Esophagus muscularis mucosa (tissue), 4 donors: ENCODE measurements around the gene TNFAIP6. TPM values are rescaled to one million over a fixed set of nuclear protein-coding genes. Genes with fewer than 3 reads are reported as not detected.

Source experiments
- DNase-seq: peaks from one replicate; pipeline ENCODE4 v3.0.0-alpha.2; 2017; ENCODE audit errors: extremely low spot score
- H3K27ac ChIP-seq, 4 donors: fragments of 200-600 bp; sonication (generic); replicated peaks in 1 of 4; 1 replicate in 3 of 4; 2 replicates in 1 of 4; pipeline ENCODE4 v1.5.1; 2016 to 2019; ENCODE audit warnings: mild to moderate bottlenecking in 1 of 4
- H3K27me3 ChIP-seq, 4 donors: fragments of 200-600 bp; sonication (generic); one replicate each; pipeline versions ENCODE4 v1.5.1 to v1.6.0; 2016 to 2019
- H3K36me3 ChIP-seq, 4 donors: fragments of 200-600 bp; sonication (generic); one replicate each; pipeline ENCODE4 v1.5.1; 2016 to 2019
- H3K4me1 ChIP-seq, 4 donors: fragments of 200-600 bp; sonication (generic); one replicate each; pipeline ENCODE4 v1.5.1; 2016 to 2019
- H3K4me3 ChIP-seq, 4 donors: fragments of 200-600 bp; sonication (generic); 1 replicate in 2 of 4; 2 replicates in 2 of 4; pipeline ENCODE4 v1.5.1; 2016 to 2019; ENCODE audit warnings: mild to moderate bottlenecking in 4 of 4, moderate library complexity in 1 of 4
- H3K9me3 ChIP-seq, 4 donors: fragments of 200-600 bp; sonication (generic); 1 replicate in 3 of 4; 2 replicates in 1 of 4; pipeline ENCODE4 v1.5.1; 2016 to 2019
- EP300 ChIP-seq: sonication (generic); formaldehyde crosslinking; IDR thresholded peaks from one replicate; pipeline ENCODE4 v1.6.1; 2017; ENCODE audit warnings: antibody characterized with exemption
- POLR2A ChIP-seq: fragments of 450-650 bp; IDR thresholded peaks from one replicate; pipeline ENCODE4 v1.6.1; 2017; ENCODE audit warnings: antibody characterized with exemption, moderate library complexity, mild to moderate bottlenecking, low read depth
- POLR2AphosphoS5 ChIP-seq, 2 donors: sonication (generic); formaldehyde crosslinking; IDR thresholded peaks; one replicate each; pipeline ENCODE4 v1.6.1; 2017; ENCODE audit warnings: antibody characterized with exemption in 2 of 2
- WGBS: methylation state at CpG from one replicate; pipeline ENCODE4 v1.1.5; 2018; 5-methylcytosine and 5-hydroxymethylcytosine counted together
- intact Hi-C: fragments of 100-400 bp; cut with DNase I; formaldehyde crosslinking; loops from one replicate; pipeline ENCODE4 v1.15.1; 2023
- total RNA-seq, 4 donors: library from RNA; depleted of rRNA; stranded (reverse); fragments of >200 nt; gene quantifications; one replicate each; pipeline versions ENCODE4 v1.1.0 to v1.2.1, GENCODE V29; 2016
- TF ChIP-seq, protein P1 (sequence below), 3 experiments: fragments of 200-600 bp in 2 of 3; fragments of 450-650 bp in 1 of 3; sonication (generic) in 2 of 3; IDR thresholded peaks; one replicate each; pipeline ENCODE4 v1.5.1; 2017 to 2019; ENCODE audit warnings: antibody characterized with exemption in 3 of 3, mild to moderate bottlenecking in 2 of 3, moderate library complexity in 1 of 3

Gene TNFAIP6
- total RNA-seq, 4 donors from 2014 or later: 3.5 to 13.3 (median 5.8) TPM

DNA sequence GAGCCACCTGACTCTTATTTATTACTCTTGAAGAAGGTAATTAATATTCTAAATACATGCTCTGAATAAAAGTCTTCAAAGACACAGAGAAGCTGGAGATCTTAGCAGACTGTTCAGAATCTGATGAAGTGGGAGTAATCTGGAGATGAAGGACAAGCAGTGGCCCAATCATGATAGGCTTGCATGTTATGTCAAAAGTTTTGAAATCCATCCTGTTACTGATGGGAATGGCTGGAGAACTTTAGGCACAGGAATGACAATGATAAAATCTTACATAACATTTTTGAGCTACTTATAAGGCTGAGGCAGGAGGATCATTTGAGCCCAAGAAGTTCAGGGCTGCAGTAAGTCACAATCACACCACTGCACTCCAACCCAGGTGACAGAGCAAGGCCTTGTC lies 49.9 kb downstream of the TNFAIP6 start:
- no peak for DNase-seq
- H3K4me1 ChIP-seq: peaks cover 13 to 20% (median 14%) of the 10 kb centered on the region in 4 donors
- H3K36me3 ChIP-seq: peaks cover under 1 to 5% (median 1%) of the 10 kb centered on the region in 4 donors
- TF ChIP-seq POLR2A: no peak
- TF ChIP-seq, protein P1, sequence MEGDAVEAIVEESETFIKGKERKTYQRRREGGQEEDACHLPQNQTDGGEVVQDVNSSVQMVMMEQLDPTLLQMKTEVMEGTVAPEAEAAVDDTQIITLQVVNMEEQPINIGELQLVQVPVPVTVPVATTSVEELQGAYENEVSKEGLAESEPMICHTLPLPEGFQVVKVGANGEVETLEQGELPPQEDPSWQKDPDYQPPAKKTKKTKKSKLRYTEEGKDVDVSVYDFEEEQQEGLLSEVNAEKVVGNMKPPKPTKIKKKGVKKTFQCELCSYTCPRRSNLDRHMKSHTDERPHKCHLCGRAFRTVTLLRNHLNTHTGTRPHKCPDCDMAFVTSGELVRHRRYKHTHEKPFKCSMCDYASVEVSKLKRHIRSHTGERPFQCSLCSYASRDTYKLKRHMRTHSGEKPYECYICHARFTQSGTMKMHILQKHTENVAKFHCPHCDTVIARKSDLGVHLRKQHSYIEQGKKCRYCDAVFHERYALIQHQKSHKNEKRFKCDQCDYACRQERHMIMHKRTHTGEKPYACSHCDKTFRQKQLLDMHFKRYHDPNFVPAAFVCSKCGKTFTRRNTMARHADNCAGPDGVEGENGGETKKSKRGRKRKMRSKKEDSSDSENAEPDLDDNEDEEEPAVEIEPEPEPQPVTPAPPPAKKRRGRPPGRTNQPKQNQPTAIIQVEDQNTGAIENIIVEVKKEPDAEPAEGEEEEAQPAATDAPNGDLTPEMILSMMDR (IDR thresholded peaks at IDR 0.05): no peak
- no peak for TF ChIP-seq POLR2AphosphoS5 (IDR thresholded peaks at IDR 0.05)
- no peak for TF ChIP-seq EP300
- H3K9me3 ChIP-seq: no peaks in the 10 kb centered on the region
- no peak overlapping the region for H3K4me3 ChIP-seq
- H3K27me3 ChIP-seq: no peaks in the 10 kb centered on the region
- intact Hi-C loops: no loop called here
- no peak overlapping the region for H3K27ac ChIP-seq

DNA sequence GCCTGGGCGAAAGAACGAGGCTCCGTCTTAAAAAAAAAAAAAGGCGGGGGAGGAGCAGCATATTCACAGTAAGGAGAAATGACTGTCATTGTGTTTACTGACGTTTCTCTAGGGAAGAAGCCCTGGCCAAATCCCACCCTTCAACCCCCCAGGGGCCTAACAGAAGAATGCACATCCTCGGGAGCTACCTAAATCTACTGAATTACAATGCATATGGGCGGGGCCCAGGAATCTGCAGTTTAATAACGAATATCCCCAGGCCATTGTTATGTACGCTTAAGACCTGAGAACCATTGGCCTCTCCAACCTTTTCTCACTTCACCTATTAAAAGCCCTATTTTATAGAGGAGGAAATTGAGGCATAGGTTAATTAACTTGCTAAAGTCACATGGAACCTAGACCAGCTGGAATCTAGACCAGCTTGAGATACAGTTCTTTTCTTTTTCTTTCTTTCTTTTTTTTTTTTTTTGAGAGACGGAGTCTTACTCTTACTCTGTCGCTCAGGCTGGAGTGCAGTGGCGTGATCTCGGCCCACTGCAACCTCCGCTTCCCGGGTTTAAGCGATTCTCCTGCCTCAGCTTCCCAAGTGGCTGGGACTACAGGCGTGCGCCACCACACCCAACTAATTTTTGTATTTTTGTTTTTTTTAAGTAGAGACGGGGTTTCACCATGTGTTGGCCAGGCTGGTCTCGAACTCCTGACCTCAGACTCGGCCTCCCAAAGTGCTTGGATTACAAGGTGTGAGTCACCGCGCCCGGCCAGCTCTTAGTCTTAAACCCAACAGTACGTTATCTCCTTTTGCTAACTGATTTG lies 51.6 kb downstream of the TNFAIP6 start:
- TF ChIP-seq, protein P1 (IDR thresholded peaks at IDR 0.05): no peak
- TF ChIP-seq EP300 (no peak), POLR2A (no peak), POLR2AphosphoS5 (IDR thresholded peaks at IDR 0.05) (no peak)
- no peaks in the 10 kb centered on the region for H3K9me3 ChIP-seq
- no peak for DNase-seq
- H3K4me3 ChIP-seq: peak overlapping the region; percentile 83 to 96 (median 88)
- WGBS: 85% methylated on average over 25 of the region's 25 CpGs
- peaks cover 13 to 24% (median 19%) of the 10 kb centered on the region in 4 donors for H3K4me1 ChIP-seq
- peak overlapping the region; percentile 86 to 93 (median 92) for H3K27ac ChIP-seq
- intact Hi-C loops: no loop called here
- H3K27me3 ChIP-seq: no peaks in the 10 kb centered on the region
- H3K36me3 ChIP-seq: peaks cover 8 to 22% (median 15%) of the 10 kb centered on the region in 4 donors

DNA sequence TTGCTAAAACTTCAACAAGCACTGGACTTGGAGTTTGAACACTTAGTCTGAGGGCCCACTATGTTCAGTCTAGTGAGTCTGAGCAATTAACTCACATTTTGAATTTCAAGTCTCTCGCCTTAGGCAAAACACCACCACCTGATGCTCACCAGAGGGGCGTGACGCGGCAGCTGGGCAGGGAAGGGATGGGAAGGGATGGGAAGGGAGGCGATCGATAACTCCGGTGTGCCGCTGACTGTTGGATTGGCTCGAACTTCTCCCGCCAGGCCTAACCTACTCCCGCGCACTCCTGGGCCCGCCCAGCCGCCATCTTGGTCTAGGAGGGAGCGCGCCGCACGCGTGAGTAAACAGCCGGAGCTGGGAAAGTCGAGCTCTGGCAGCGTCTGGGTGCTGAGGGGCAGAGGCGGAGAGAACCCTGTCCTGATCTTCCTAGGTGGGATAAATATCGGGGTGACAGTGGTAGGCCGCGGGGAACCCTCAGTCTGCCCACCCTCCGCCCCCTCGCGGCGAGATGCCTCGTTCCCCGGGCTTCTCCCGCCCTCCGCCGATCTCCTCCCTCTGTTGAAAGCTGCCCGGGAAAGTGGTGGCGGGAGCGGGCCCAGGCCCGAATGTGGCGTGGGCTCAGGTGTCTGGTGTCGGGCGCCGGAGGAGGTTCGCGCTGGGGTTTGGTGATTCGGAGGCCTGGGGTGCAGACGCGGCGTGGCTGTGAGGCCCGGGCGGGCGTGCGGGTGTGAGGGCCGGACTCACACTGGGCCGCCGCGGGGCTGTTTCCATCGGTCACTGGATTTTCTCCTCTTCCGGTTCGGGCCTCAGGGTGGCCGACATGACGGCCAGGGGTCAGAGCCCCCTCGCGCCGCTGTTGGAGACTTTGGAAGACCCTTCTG lies 52.5 kb downstream of the TNFAIP6 start, which contains the start of gene RIF1:
Gene RIF1 (plus strand): TSS at position 302 of the 884 bp plus-strand sequence. CDS start 522 bp downstream, at position 824.
- Histone ChIP-seq H3K4me3 (peak within 1 kb of the TSS; percentile 83 to 96 (median 88)), H3K27ac (peak within 1 kb of the TSS; percentile 86 to 93 (median 92)), H3K9me3 (no peaks in the 10 kb centered on the region), H3K27me3 (no peaks in the 10 kb centered on the region), H3K36me3 (peaks cover 8 to 29% (median 20%) of the 10 kb centered on the region in 4 donors), H3K4me1 (peaks cover 13 to 24% (median 19%) of the 10 kb centered on the region in 4 donors)
- TF ChIP-seq POLR2A (no peak), EP300 (no peak), POLR2AphosphoS5 (IDR thresholded peaks at IDR 0.05) (peak; percentile 67 to 73)
- TF ChIP-seq, protein P1 (IDR thresholded peaks at IDR 0.05): peak; percentile 63 to 74 (median 71)
- intact Hi-C loops: loop anchor here (10.0 kb wide), 1 partner anchor 145 kb away; the partner anchor contains the start of gene RBM43
- DNase-seq: peak; percentile 96
- 0% methylated on average over 21 of the region's 65 CpGs for WGBS

DNA sequence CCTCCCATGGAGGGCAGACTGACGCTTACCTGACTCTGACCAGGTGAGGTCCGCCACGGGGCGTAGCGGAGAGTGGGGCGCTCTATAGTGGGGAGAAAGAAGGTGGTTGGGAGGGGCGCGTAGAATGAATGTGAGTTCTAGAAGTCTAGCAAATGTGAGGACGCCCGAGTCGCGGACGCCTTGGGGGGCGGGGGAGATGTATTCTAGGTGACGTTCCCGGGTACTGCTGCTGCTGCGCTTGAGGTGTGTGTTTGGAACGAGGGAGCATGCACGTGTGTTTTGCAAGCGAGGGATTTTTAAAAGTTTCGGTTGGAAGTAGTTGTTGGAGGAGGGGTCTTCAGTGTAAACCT lies 53.1 kb downstream of the TNFAIP6 start:
- no peak for DNase-seq
- intact Hi-C loops: loop anchor here (10.0 kb wide), 1 partner anchor 146 kb away; the partner anchor contains the start of gene RBM43
- H3K27ac ChIP-seq: peak overlapping the region; percentile 86 to 93 (median 92)

More for the DNA sequence above, 53.1 kb downstream of the TNFAIP6 start:
- no peaks in the 10 kb centered on the region for H3K27me3 ChIP-seq
- peaks cover 13 to 24% (median 19%) of the 10 kb centered on the region in 4 donors for H3K4me1 ChIP-seq
- H3K4me3 ChIP-seq: peak overlapping the region; percentile 83 to 96 (median 88)
- under 1% methylated on average over 21 of the region's 21 CpGs for WGBS
- peaks cover 8 to 35% (median 26%) of the 10 kb centered on the region in 4 donors for H3K36me3 ChIP-seq
- H3K9me3 ChIP-seq: no peaks in the 10 kb centered on the region
- TF ChIP-seq POLR2A: no peak
- TF ChIP-seq, protein P1 (IDR thresholded peaks at IDR 0.05): no peak
- TF ChIP-seq POLR2AphosphoS5 (IDR thresholded peaks at IDR 0.05): no peak
- no peak for TF ChIP-seq EP300
